H1 (cell line): ENCODE measurements around the gene EIF2B1. TPM values are rescaled to one million over a fixed set of nuclear protein-coding genes. Genes with fewer than 3 reads are reported as not detected.

ENCODE experiments used
- CTCF ChIA-PET: fragments of 300-600 bp; sonication (Branson Sonifier 250); formaldehyde crosslinking; loops from one replicate; lab custom pipeline; 2021; ENCODE audit not compliant: partially characterized antibody; lab: Charles Lee
- POLR2A ChIA-PET: fragments of 300-600 bp; sonication (Branson Sonifier 250); formaldehyde crosslinking; loops from one replicate; lab custom pipeline; 2021; ENCODE audit warnings: inconsistent platforms; ENCODE audit not compliant: partially characterized antibody; lab: Charles Lee
- DNase-seq, 2 experiments: peaks; one replicate each; pipeline versions ENCODE4 v3.0.0 to v3.0.0-alpha.2; 2010 to 2022; ENCODE audit warnings: low spot score in 2 of 2, low read depth in 1 of 2, mixed read lengths in 1 of 2
- FAIRE-seq: peaks from 2 replicates; lab custom pipeline; 2011; peaks lifted over from hg19 to GRCh38; lab: Jason Lieb, UNC
- H2AFZ ChIP-seq: 2 replicates; pipeline ENCODE4 v1.8.1; 2012; ENCODE audit warnings: low read length, inconsistent platforms
- H2AK5ac ChIP-seq: 2 replicates; pipeline ENCODE4 v1.6.1; 2013; ENCODE audit warnings: low read depth, low read length
- H2BK120ac ChIP-seq: replicated peaks from 2 replicates; pipeline ENCODE3; 2013; ENCODE audit warnings: low read depth, low read length, inconsistent platforms
- H2BK12ac ChIP-seq: 2 replicates; pipeline ENCODE4 v1.6.1; 2013; ENCODE audit warnings: low read depth, low read length
- H2BK15ac ChIP-seq: 2 replicates; pipeline ENCODE4 v1.6.1; 2013; ENCODE audit warnings: low read length
- H2BK20ac ChIP-seq: 2 replicates; pipeline ENCODE4 v1.6.1; 2013; ENCODE audit warnings: low read length
- H2BK5ac ChIP-seq: 2 replicates; pipeline ENCODE4 v1.6.1; 2013; ENCODE audit warnings: low read depth, low read length
- H3K14ac ChIP-seq: 2 replicates; pipeline ENCODE4 v1.6.1; 2013; ENCODE audit warnings: inconsistent platforms; ENCODE audit not compliant: insufficient read length
- H3K18ac ChIP-seq: 2 replicates; pipeline ENCODE4 v1.6.1; 2013; ENCODE audit warnings: low read length; ENCODE audit errors: extremely low read depth
- H3K23ac ChIP-seq: 2 replicates; pipeline ENCODE4 v1.6.1; 2013; ENCODE audit warnings: inconsistent platforms; ENCODE audit not compliant: insufficient read length
- H3K23me2 ChIP-seq: 2 replicates; pipeline ENCODE4 v1.6.1; 2013; ENCODE audit warnings: low read depth, low read length
- H3K27ac ChIP-seq: 2 replicates; pipeline ENCODE4 v1.6.1; 2011; ENCODE audit warnings: low read depth, low read length, inconsistent platforms
- H3K27me3 ChIP-seq, 4 experiments: replicated peaks in 1 of 4; 1 replicate in 1 of 4; 2 replicates in 3 of 4; pipeline versions ENCODE4 v1.6.1 to v1.8.1; 2011 to 2013; ENCODE audit warnings: low read length in 3 of 4, mild to moderate bottlenecking in 3 of 4, inconsistent platforms in 2 of 4, mixed read lengths in 2 of 4, moderate library complexity in 1 of 4; ENCODE audit not compliant: control insufficient read depth in 3 of 4, insufficient read depth in 3 of 4; ENCODE audit errors: extremely low read depth in 1 of 4
- H3K36me3 ChIP-seq, 4 experiments: 2 replicates each; pipeline versions ENCODE4 v1.6.1 to v1.8.1; 2011 to 2013; ENCODE audit warnings: mild to moderate bottlenecking in 4 of 4, low read length in 3 of 4, moderate library complexity in 2 of 4, control low read depth in 1 of 4, inconsistent platforms in 1 of 4; ENCODE audit not compliant: insufficient read depth in 4 of 4, control insufficient read depth in 2 of 4
- H3K4ac ChIP-seq: replicated peaks from 2 replicates; pipeline ENCODE3; 2013; ENCODE audit warnings: low read length, low read depth, mixed read lengths, inconsistent platforms; ENCODE audit not compliant: insufficient read length
- H3K4me1 ChIP-seq, 4 experiments: replicated peaks in 1 of 4; 1 replicate in 1 of 4; 2 replicates in 3 of 4; pipeline versions ENCODE4 v1.6.1 to v1.8.1; 2011 to 2013; ENCODE audit warnings: low read length in 3 of 4, inconsistent platforms in 2 of 4, mixed read lengths in 1 of 4; ENCODE audit not compliant: insufficient read depth in 4 of 4, control insufficient read depth in 3 of 4
- H3K4me2 ChIP-seq, 2 experiments: 2 replicates each; pipeline versions ENCODE4 v1.6.1 to v1.8.1; 2011 to 2013; ENCODE audit warnings: low read depth in 2 of 2, low read length in 2 of 2, control low read depth in 1 of 2, inconsistent platforms in 1 of 2, mild to moderate bottlenecking in 1 of 2; ENCODE audit not compliant: insufficient read depth in 1 of 2
- H3K4me3 ChIP-seq, 4 experiments: fragments of 200-600, 300-600 bp in 1 of 4; sonication (generic), shearing (Covaris generic), sonication (Bioruptor Twin) in 1 of 4; 2 replicates each; pipeline versions ENCODE4 v1.5.1 to v1.8.1; 2011 to 2016; ENCODE audit warnings: low read length in 4 of 4, low read depth in 3 of 4, control low read depth in 2 of 4, inconsistent platforms in 2 of 4, mild to moderate bottlenecking in 2 of 4, mixed read lengths in 1 of 4, moderate library complexity in 1 of 4; ENCODE audit not compliant: insufficient read depth in 2 of 4; ENCODE audit errors: extremely low read depth in 1 of 4
- H3K56ac ChIP-seq: replicated peaks from 2 replicates; pipeline ENCODE3; 2013; ENCODE audit warnings: low read depth, mild to moderate bottlenecking, mixed read lengths, low read length, inconsistent platforms; ENCODE audit not compliant: insufficient read length
- H3K79me1 ChIP-seq: 2 replicates; pipeline ENCODE4 v1.6.1; 2013; ENCODE audit warnings: low read depth, low read length, control low read depth
- H3K79me2 ChIP-seq, 2 experiments: 2 replicates each; pipeline versions ENCODE4 v1.6.1 to v1.8.1; 2012 to 2013; ENCODE audit warnings: low read length in 2 of 2, mild to moderate bottlenecking in 2 of 2, inconsistent platforms in 1 of 2; ENCODE audit not compliant: insufficient read depth in 2 of 2, control insufficient read depth in 1 of 2
- H3K9ac ChIP-seq, 4 experiments: replicated peaks in 1 of 4; 1 replicate in 1 of 4; 2 replicates in 3 of 4; pipeline versions ENCODE4 v1.6.1 to v1.8.1; 2011 to 2013; ENCODE audit warnings: low read depth in 3 of 4, low read length in 3 of 4, control low read depth in 2 of 4, mild to moderate bottlenecking in 2 of 4, moderate library complexity in 2 of 4, inconsistent platforms in 1 of 4; ENCODE audit errors: extremely low read depth in 1 of 4
- H3K9me3 ChIP-seq, 2 experiments: 2 replicates each; pipeline versions ENCODE4 v1.6.1 to v1.8.1; 2012 to 2013; ENCODE audit warnings: mild to moderate bottlenecking in 2 of 2, moderate library complexity in 2 of 2, control low read depth in 1 of 2, inconsistent platforms in 1 of 2, low read depth in 1 of 2, low read length in 1 of 2, mixed read lengths in 1 of 2; ENCODE audit not compliant: insufficient read depth in 2 of 2
- H4K20me1 ChIP-seq, 2 experiments: replicated peaks in 1 of 2; 2 replicates each; pipeline versions ENCODE3 to v1.8.1; 2011 to 2013; ENCODE audit warnings: inconsistent platforms in 2 of 2, low read length in 2 of 2, mild to moderate bottlenecking in 1 of 2; ENCODE audit not compliant: insufficient read depth in 2 of 2, control insufficient read depth in 1 of 2
- H4K5ac ChIP-seq: 2 replicates; pipeline ENCODE4 v1.6.1; 2013; ENCODE audit warnings: low read length, low read depth, mixed read lengths, inconsistent platforms; ENCODE audit not compliant: insufficient read length
- H4K8ac ChIP-seq: 2 replicates; pipeline ENCODE4 v1.8.0; 2013; ENCODE audit warnings: mild to moderate bottlenecking, moderate library complexity, low read length, inconsistent platforms; ENCODE audit not compliant: insufficient read depth; ENCODE audit errors: extremely low read depth
- H4K91ac ChIP-seq: replicated peaks from 2 replicates; pipeline ENCODE3; 2013; ENCODE audit warnings: low read length, mixed read lengths, inconsistent platforms; ENCODE audit not compliant: insufficient read length
- CREB1 ChIP-seq: IDR thresholded peaks from 2 replicates; pipeline ENCODE4 v1.6.1; 2012; ENCODE audit warnings: inconsistent platforms
- HDAC2 ChIP-seq, 2 experiments: fragments of 300-600 bp in 1 of 2; sonication (generic) in 1 of 2; IDR thresholded peaks; 2 replicates each; pipeline ENCODE4 v1.6.1; 2011 to 2012; ENCODE audit warnings: low read depth in 2 of 2, low read length in 2 of 2, mild to moderate bottlenecking in 2 of 2, moderate library complexity in 2 of 2, borderline replicate concordance in 1 of 2, inconsistent platforms in 1 of 2
- JUN ChIP-seq: IDR thresholded peaks from 2 replicates; pipeline ENCODE4 v1.6.1; 2011; ENCODE audit warnings: low read depth, mild to moderate bottlenecking, improper control_type of control experiment, low read length
- JUND ChIP-seq: IDR thresholded peaks from 2 replicates; pipeline ENCODE4 v1.6.1; 2011; ENCODE audit warnings: mild to moderate bottlenecking, improper control_type of control experiment, low read length
- KDM1A ChIP-seq: fragments of 200-600, 300-600 bp; sonication (generic); IDR thresholded peaks from 2 replicates; pipeline ENCODE4 v1.7.1; 2016; ENCODE audit warnings: mild to moderate bottlenecking, low read length, borderline replicate concordance
- SIRT6 ChIP-seq: IDR thresholded peaks from one replicate; pipeline ENCODE4 v1.7.1; 2012; ENCODE audit warnings: low read length, inconsistent platforms
- SP1 ChIP-seq: IDR thresholded peaks from 2 replicates; pipeline ENCODE4 v1.6.1; 2011; ENCODE audit warnings: low read depth, low read length
- SP2 ChIP-seq: IDR thresholded peaks from 2 replicates; pipeline ENCODE4 v1.6.1; 2012; ENCODE audit warnings: mild to moderate bottlenecking, low read length, inconsistent platforms
- SRF ChIP-seq: IDR thresholded peaks from 2 replicates; pipeline ENCODE4 v1.6.1; 2011; ENCODE audit warnings: mild to moderate bottlenecking, low read depth, low read length, moderate library complexity
- TAF7 ChIP-seq: optimal IDR thresholded peaks from 2 replicates; pipeline ENCODE3; 2011; ENCODE audit warnings: low read depth, mild to moderate bottlenecking, inconsistent platforms, low read length, moderate library complexity, borderline replicate concordance
- TCF12 ChIP-seq: IDR thresholded peaks from 2 replicates; pipeline ENCODE4 v1.6.1; 2011; ENCODE audit warnings: low read depth, mild to moderate bottlenecking, low read length
- WGBS, 2 experiments: shearing (Covaris generic) in 1 of 2; methylation state at CpG; one replicate each; pipeline versions ENCODE4 v1.1.6 to v1.1.7; 2013 to 2015; ENCODE audit warnings: low lambda C conversion rate in 2 of 2, mixed read lengths in 2 of 2, inconsistent platforms in 1 of 2, low coverage in 1 of 2, missing lambda C conversion rate in 1 of 2; ENCODE audit not compliant: insufficient replicate concordance in 2 of 2, insufficient coverage in 1 of 2, insufficient read length in 1 of 2; ENCODE audit errors: extremely low coverage in 1 of 2, missing lambda C conversion rate in 1 of 2; 5-methylcytosine and 5-hydroxymethylcytosine counted together
- polyA plus RNA-seq, 7 experiments: library from polyadenylated mRNA; depleted of rRNA in 3 of 7; stranded (reverse) in 5 of 7; unstranded in 2 of 7; fragments of >200 nt in 5 of 7; fragments of 200-250 nt in 2 of 7; gene quantifications; 1 replicate in 5 of 7; 2 replicates in 1 of 7; 4 replicates in 1 of 7; pipeline versions ENCODE4 v1.2.1 to v1.2.3, GENCODE V29; 2011 to 2013; ENCODE audit warnings: missing spikeins in 2 of 7, mixed read lengths in 2 of 7
- total RNA-seq: library from RNA; stranded (reverse); fragmentation: NEBNext Ultra II Directional; extraction: Animal tissue kit (Norgen Biotek cat#: 25700); gene quantifications from 2 replicates; pipeline ENCODE4 v1.2.1, GENCODE V29; 2021

The EIF2B1 gene
- total and polyA plus RNA-seq, 2 of the 8 experiments (the other 6 are each of a cell fraction or from before 2014, with no cell fraction given), result 24.9 to 49.9 TPM

DNA sequence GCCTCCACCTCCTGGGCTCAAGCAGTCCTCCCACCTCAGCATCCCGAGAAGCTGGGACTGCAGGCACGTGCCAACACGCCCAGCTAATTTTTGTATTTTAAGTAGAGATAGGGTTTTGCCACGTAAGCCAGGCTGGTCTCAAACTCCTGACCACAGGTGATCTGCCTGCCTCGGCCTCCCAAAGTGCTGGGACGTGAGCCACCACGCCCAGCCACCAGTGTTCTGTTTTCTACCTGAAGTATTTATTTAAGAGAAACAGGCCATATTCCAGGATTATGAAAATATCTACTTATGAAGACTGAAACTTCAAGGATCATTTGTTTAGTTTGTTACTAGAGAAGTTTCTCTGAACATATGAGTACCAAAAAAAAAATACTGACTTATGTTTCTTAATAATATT, 10.4 kb upstream of the EIF2B1 start:
- DNase-seq (no peak), FAIRE-seq (no peak)
- 97% methylated on average over 7 of the region's 7 CpGs; no CpG with 5 or more reads in 1 of the 2 experiments for WGBS, 2 experiments
- Histone ChIP-seq H2BK12ac (no peak overlapping the region), H2BK120ac (no peak overlapping the region), H3K4me2 (no peak overlapping the region), H4K5ac (no peak overlapping the region), H3K9ac (no peak overlapping the region), H2BK5ac (no peak overlapping the region), H3K27ac (no peak overlapping the region), H2AK5ac (no peak overlapping the region), H3K79me2 (peaks cover 0 to 3% of the 10 kb centered on the region in 2 experiments; a peak in 1 of 4 replicates), H4K8ac (no peak overlapping the region), H3K23ac (no peak overlapping the region), H3K56ac (no peak overlapping the region), H2BK15ac (no peak overlapping the region), H3K4me3 (no peak overlapping the region), H3K36me3 (peaks cover 8 to 28% (median 18%) of the 10 kb centered on the region in 4 experiments; a peak in 7 of 8 replicates), H4K91ac (no peak overlapping the region), H3K27me3 (no peaks in the 10 kb centered on the region), H3K79me1 (peaks cover 2% of the 10 kb centered on the region), H3K14ac (no peak overlapping the region), H3K4ac (no peak overlapping the region), H3K23me2 (no peaks in the 10 kb centered on the region), H3K9me3 (no peaks in the 10 kb centered on the region), H4K20me1 (peaks cover 2% of the 10 kb centered on the region in 2 experiments), H3K4me1 (no peaks in the 10 kb centered on the region), H2AFZ (no peak overlapping the region), H3K18ac (no peak overlapping the region), H2BK20ac (no peak overlapping the region)
- ChIA-PET POLR2A (interaction anchor here (2.8 kb wide), 1 partner anchor 22 kb away, joined by 8 read pairs; no protein-coding TSS in a partner anchor), CTCF (no interaction called here)
- TF ChIP-seq SP1 (no peak), JUN (no peak), HDAC2 (IDR thresholded peaks at IDR 0.05; ENCODE audit: borderline replicate concordance in 1 of 2, low read depth in 2 of 2, low read length in 2 of 2) (no peak), CREB1 (no peak), TAF7 (no peak), JUND (no peak), SRF (no peak), SIRT6 (no peak), SP2 (no peak), KDM1A (no peak), TCF12 (no peak)
